K562 (cell line): ENCODE measurements around the gene SOAT2. TPM values are rescaled to one million over a fixed set of nuclear protein-coding genes. Genes with fewer than 3 reads are reported as not detected.

Source experiments
- HDAC3 ChIP-seq: fragments of 450-650 bp; IDR thresholded peaks from 2 replicates; pipeline ENCODE4 v1.6.1; 2018; ENCODE audit warnings: borderline replicate concordance, mild to moderate bottlenecking, moderate library complexity; ENCODE audit not compliant: partially characterized antibody
- HNRNPL ChIP-seq: fragments of 200-400 bp; formaldehyde crosslinking; IDR thresholded peaks from 2 replicates; pipeline ENCODE4 v1.6.1; 2017; ENCODE audit warnings: low read depth, mild to moderate bottlenecking, low read length
- KDM1A ChIP-seq, 2 experiments: fragments of 450-650 bp; IDR thresholded peaks; 2 replicates each; pipeline ENCODE4 v1.6.1; 2016; ENCODE audit warnings: mild to moderate bottlenecking in 2 of 2
- MED1 ChIP-seq: sonication (generic); formaldehyde crosslinking; IDR thresholded peaks from 2 replicates; pipeline ENCODE4 v1.8.1; 2023; ENCODE audit warnings: missing genetic modification reagents, borderline replicate concordance
- NBN ChIP-seq: fragments of 450-650 bp; IDR thresholded peaks from 2 replicates; pipeline ENCODE4 v1.6.1; 2016; ENCODE audit warnings: low read depth, mild to moderate bottlenecking
- ZFP36 ChIP-seq: fragments of 150-350 bp; IDR thresholded peaks from 2 replicates; pipeline ENCODE4 v1.6.1; 2018; ENCODE audit warnings: low read length, low read depth; ENCODE audit not compliant: partially characterized antibody
- polyA plus RNA-seq, 8 experiments: library from polyadenylated mRNA; depleted of rRNA in 4 of 8; stranded (reverse) in 5 of 8; unstranded in 3 of 8; fragments of >200 nt; fragmentation: Nextera tagmentation in 2 of 8; fragmentation: Illumina TruSeq in 1 of 8; extraction: Ambion mirVana in 2 of 8; extraction: Trizol in 1 of 8; gene quantifications; 2 replicates each; pipeline versions ENCODE4 v1.2.1 to v1.2.3, GENCODE V29; 2011 to 2014; ENCODE audit warnings: inconsistent platforms in 1 of 8, missing spikeins in 1 of 8
- total RNA-seq, 7 experiments: library from RNA; depleted of rRNA in 6 of 7; stranded (reverse); fragments of >200 nt in 6 of 7; fragmentation: Illumina TruSeq in 2 of 7; extraction: Trizol in 2 of 7; gene quantifications; 2 replicates each; pipeline versions ENCODE4 v1.2.1 to v1.2.3, GENCODE V29; 2011 to 2021; ENCODE audit warnings: low replicate concordance in 1 of 7
- TF ChIP-seq, protein P1 (sequence below), 2 experiments: fragments of 450-650 bp; formaldehyde crosslinking in 1 of 2; IDR thresholded peaks; 2 replicates each; pipeline versions ENCODE4 v1.4.0 to v1.6.1; 2014 to 2020; ENCODE audit warnings: mild to moderate bottlenecking in 2 of 2, borderline replicate concordance in 1 of 2, low read depth in 1 of 2
- TF ChIP-seq, protein P2 (sequence below), 3 experiments: fragments of 200-800 bp in 1 of 3; sonication (Bioruptor generic) in 1 of 3; sonication (generic) in 1 of 3; formaldehyde crosslinking in 1 of 3; IDR thresholded peaks; 2 replicates each; pipeline versions ENCODE4 v1.6.1 to v1.8.0; 2016 to 2022; ENCODE audit warnings: mild to moderate bottlenecking in 2 of 3, missing compliant biosample characterization in 2 of 3, missing genetic modification characterization in 2 of 3, missing genetic modification reagents in 1 of 3
- TF ChIP-seq, protein P3 (sequence below), 2 experiments: fragments of 450-650 bp; IDR thresholded peaks; 2 replicates each; pipeline ENCODE4 v1.6.1; 2018; ENCODE audit warnings: mild to moderate bottlenecking in 2 of 2, low read depth in 1 of 2; ENCODE audit not compliant: partially characterized antibody in 2 of 2

The SOAT2 gene
- total and polyA plus RNA-seq, 9 of the 15 experiments (the other 6 are each of a cell fraction or from before 2014, with no cell fraction given), result 0.04 TPM; not detected in 8

DNA sequence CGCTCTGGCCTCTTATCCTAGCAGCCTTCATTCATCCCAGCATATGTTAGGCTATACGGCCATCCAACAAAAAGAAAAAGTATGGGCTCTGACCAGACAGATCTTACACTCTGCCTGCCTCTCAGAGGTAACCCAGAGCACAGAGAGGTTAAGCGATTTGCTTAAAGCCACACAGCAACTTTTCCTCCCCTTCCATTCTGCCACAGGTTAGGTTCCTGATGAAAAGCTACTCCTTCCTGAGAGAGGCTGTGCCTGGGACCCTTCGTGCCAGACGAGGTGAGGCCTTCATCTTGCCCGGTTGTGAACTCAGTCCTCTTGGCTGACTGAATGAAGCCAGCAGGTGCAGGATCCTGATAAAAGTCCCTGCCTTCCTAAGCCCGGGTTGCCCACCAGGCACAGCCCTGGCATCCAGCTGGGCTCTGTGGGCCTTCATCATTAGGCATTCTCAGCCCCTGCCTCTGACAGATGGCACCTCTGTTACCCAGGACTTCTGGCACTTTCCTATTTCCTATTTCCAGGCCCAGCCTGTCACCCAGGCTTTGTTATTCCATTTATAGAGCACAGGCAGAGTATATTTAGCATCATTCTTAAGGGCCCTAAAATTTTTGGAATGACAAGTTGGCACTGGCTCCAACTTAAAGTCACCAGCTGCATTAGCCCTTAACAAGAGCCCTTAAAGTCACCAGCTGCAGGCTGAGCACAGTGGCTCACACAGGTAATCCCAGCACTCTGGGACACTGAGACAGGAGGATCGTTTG is 12.8 kb downstream of the SOAT2 start (continued):
- TF ChIP-seq, protein P1, sequence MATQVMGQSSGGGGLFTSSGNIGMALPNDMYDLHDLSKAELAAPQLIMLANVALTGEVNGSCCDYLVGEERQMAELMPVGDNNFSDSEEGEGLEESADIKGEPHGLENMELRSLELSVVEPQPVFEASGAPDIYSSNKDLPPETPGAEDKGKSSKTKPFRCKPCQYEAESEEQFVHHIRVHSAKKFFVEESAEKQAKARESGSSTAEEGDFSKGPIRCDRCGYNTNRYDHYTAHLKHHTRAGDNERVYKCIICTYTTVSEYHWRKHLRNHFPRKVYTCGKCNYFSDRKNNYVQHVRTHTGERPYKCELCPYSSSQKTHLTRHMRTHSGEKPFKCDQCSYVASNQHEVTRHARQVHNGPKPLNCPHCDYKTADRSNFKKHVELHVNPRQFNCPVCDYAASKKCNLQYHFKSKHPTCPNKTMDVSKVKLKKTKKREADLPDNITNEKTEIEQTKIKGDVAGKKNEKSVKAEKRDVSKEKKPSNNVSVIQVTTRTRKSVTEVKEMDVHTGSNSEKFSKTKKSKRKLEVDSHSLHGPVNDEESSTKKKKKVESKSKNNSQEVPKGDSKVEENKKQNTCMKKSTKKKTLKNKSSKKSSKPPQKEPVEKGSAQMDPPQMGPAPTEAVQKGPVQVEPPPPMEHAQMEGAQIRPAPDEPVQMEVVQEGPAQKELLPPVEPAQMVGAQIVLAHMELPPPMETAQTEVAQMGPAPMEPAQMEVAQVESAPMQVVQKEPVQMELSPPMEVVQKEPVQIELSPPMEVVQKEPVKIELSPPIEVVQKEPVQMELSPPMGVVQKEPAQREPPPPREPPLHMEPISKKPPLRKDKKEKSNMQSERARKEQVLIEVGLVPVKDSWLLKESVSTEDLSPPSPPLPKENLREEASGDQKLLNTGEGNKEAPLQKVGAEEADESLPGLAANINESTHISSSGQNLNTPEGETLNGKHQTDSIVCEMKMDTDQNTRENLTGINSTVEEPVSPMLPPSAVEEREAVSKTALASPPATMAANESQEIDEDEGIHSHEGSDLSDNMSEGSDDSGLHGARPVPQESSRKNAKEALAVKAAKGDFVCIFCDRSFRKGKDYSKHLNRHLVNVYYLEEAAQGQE (IDR thresholded peaks at IDR 0.05; ENCODE audit: borderline replicate concordance), result no peak
- TF ChIP-seq, protein P1 (CRISPR knock-in tag; IDR thresholded peaks at IDR 0.05; ENCODE audit: low read depth), result no peak
- TF ChIP-seq NBN, result no peak
- TF ChIP-seq HDAC3, result no peak
- no peak for TF ChIP-seq HNRNPL
- peak; percentile 47 to 81; a peak in 2 of 4 replicates for TF ChIP-seq KDM1A (IDR thresholded peaks at IDR 0.05)
- TF ChIP-seq, protein P2, sequence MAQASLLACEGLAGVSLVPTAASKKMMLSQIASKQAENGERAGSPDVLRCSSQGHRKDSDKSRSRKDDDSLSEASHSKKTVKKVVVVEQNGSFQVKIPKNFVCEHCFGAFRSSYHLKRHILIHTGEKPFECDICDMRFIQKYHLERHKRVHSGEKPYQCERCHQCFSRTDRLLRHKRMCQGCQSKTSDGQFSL (CRISPR knock-in tag; IDR thresholded peaks at IDR 0.05), result no peak
- TF ChIP-seq, protein P2 (tag; IDR thresholded peaks at IDR 0.05), result peak in 1 of 2 experiments; percentile 8; a peak in 1 of 4 replicates
- TF ChIP-seq ZFP36, result peak; percentile 94
- no peak for TF ChIP-seq MED1 (CRISPR knock-in tag)
- TF ChIP-seq, protein P3, sequence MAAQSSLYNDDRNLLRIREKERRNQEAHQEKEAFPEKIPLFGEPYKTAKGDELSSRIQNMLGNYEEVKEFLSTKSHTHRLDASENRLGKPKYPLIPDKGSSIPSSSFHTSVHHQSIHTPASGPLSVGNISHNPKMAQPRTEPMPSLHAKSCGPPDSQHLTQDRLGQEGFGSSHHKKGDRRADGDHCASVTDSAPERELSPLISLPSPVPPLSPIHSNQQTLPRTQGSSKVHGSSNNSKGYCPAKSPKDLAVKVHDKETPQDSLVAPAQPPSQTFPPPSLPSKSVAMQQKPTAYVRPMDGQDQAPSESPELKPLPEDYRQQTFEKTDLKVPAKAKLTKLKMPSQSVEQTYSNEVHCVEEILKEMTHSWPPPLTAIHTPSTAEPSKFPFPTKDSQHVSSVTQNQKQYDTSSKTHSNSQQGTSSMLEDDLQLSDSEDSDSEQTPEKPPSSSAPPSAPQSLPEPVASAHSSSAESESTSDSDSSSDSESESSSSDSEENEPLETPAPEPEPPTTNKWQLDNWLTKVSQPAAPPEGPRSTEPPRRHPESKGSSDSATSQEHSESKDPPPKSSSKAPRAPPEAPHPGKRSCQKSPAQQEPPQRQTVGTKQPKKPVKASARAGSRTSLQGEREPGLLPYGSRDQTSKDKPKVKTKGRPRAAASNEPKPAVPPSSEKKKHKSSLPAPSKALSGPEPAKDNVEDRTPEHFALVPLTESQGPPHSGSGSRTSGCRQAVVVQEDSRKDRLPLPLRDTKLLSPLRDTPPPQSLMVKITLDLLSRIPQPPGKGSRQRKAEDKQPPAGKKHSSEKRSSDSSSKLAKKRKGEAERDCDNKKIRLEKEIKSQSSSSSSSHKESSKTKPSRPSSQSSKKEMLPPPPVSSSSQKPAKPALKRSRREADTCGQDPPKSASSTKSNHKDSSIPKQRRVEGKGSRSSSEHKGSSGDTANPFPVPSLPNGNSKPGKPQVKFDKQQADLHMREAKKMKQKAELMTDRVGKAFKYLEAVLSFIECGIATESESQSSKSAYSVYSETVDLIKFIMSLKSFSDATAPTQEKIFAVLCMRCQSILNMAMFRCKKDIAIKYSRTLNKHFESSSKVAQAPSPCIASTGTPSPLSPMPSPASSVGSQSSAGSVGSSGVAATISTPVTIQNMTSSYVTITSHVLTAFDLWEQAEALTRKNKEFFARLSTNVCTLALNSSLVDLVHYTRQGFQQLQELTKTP (IDR thresholded peaks at IDR 0.05; ENCODE audit: low read depth in 1 of 2, partially characterized antibody in 2 of 2), result no peak
